ENCODE results near the gene UBE2E1.

- TF ChIP-seq POLR2AphosphoS5 (IDR thresholded peaks at IDR 0.05) (no peak), POLR2A (IDR thresholded peaks at IDR 0.05) (no peak)
Observed at GRCh38 chr3:23781871-23782270, 23.9 kb upstream of the UBE2E1 start.

Measured in gastroesophageal sphincter (tissue), 2 donors.